HEK293T (cell line): ENCODE data around the gene PAM.
"Not testable (repeated sequence)": the region's sequence is repeated elsewhere in the genome, so short reads cannot be mapped to it uniquely, and the experiment has no call there.

ENCODE experiments used
- CTCF ChIA-PET: fragments of 350-600 bp; formaldehyde crosslinking; extraction: SDS; loops from one replicate; lab custom pipeline; 2021; ENCODE audit warnings: antibody characterized with exemption, inconsistent platforms; lab: Yijun Ruan, JAX
- POLR2A ChIA-PET: fragments of 350-600 bp; formaldehyde crosslinking; extraction: SDS; loops from one replicate; lab custom pipeline; 2020; ENCODE audit warnings: antibody characterized with exemption, inconsistent platforms; lab: Yijun Ruan, JAX
- DNase-seq: peaks from one replicate; pipeline ENCODE4 v3.0.0; 2012; ENCODE audit warnings: mixed read lengths; ENCODE audit errors: extremely low spot score
- ARNT ChIP-seq: fragments of 450-650 bp; IDR thresholded peaks from 2 replicates; pipeline ENCODE4 v1.6.1; 2017; ENCODE audit warnings: mild to moderate bottlenecking
- BHLHE40 ChIP-seq: fragments of 450-650 bp; IDR thresholded peaks from 2 replicates; pipeline ENCODE4 v1.6.1; 2016; ENCODE audit warnings: mild to moderate bottlenecking, moderate library complexity, borderline replicate concordance
- CTBP1 ChIP-seq: fragments of 450-650 bp; IDR thresholded peaks from 2 replicates; pipeline ENCODE4 v1.6.1; 2016; ENCODE audit warnings: borderline replicate concordance
- ELF4 ChIP-seq: fragments of 450-650 bp; IDR thresholded peaks from 2 replicates; pipeline ENCODE4 v1.6.1; 2017; ENCODE audit warnings: antibody characterized with exemption
- FOXA1 ChIP-seq: fragments of 450-650 bp; IDR thresholded peaks from 2 replicates; pipeline ENCODE4 v1.6.1; 2016; ENCODE audit warnings: mild to moderate bottlenecking
- FOXK2 ChIP-seq: fragments of 450-650 bp; IDR thresholded peaks from 2 replicates; pipeline ENCODE4 v1.6.1; 2016; ENCODE audit warnings: mild to moderate bottlenecking
- FOXM1 ChIP-seq: fragments of 450-650 bp; IDR thresholded peaks from 2 replicates; pipeline ENCODE4 v1.6.1; 2017; ENCODE audit warnings: mild to moderate bottlenecking, borderline replicate concordance
- HDGF ChIP-seq: fragments of 450-650 bp; IDR thresholded peaks from 2 replicates; pipeline ENCODE4 v1.6.1; 2017; ENCODE audit warnings: antibody characterized with exemption, borderline replicate concordance
- L3MBTL2 ChIP-seq: fragments of 450-650 bp; conservative IDR thresholded peaks from 2 replicates; pipeline ENCODE4 v1.6.1; 2016; ENCODE audit warnings: mild to moderate bottlenecking
- LEF1 ChIP-seq: fragments of 450-650 bp; IDR thresholded peaks from 2 replicates; pipeline ENCODE4 v1.6.1; 2017; ENCODE audit warnings: mild to moderate bottlenecking, borderline replicate concordance
- NFRKB ChIP-seq: fragments of 450-650 bp; IDR thresholded peaks from 2 replicates; pipeline ENCODE4 v1.6.1; 2016; ENCODE audit warnings: mild to moderate bottlenecking, moderate library complexity
- PKNOX1 ChIP-seq: fragments of 450-650 bp; IDR thresholded peaks from 2 replicates; pipeline ENCODE4 v1.6.1; 2016
- SP1 ChIP-seq: fragments of 450-650 bp; IDR thresholded peaks from 2 replicates; pipeline ENCODE4 v1.6.1; 2017
- SUZ12 ChIP-seq: fragments of 450-650 bp; IDR thresholded peaks from 2 replicates; pipeline ENCODE4 v1.6.1; 2016; ENCODE audit warnings: mild to moderate bottlenecking
- TARDBP ChIP-seq: fragments of 450-650 bp; IDR thresholded peaks from 2 replicates; pipeline ENCODE4 v1.6.1; 2016
- ZNF384 ChIP-seq: fragments of 450-650 bp; IDR thresholded peaks from 2 replicates; pipeline ENCODE4 v1.6.1; 2016

PAM gene

DNA sequence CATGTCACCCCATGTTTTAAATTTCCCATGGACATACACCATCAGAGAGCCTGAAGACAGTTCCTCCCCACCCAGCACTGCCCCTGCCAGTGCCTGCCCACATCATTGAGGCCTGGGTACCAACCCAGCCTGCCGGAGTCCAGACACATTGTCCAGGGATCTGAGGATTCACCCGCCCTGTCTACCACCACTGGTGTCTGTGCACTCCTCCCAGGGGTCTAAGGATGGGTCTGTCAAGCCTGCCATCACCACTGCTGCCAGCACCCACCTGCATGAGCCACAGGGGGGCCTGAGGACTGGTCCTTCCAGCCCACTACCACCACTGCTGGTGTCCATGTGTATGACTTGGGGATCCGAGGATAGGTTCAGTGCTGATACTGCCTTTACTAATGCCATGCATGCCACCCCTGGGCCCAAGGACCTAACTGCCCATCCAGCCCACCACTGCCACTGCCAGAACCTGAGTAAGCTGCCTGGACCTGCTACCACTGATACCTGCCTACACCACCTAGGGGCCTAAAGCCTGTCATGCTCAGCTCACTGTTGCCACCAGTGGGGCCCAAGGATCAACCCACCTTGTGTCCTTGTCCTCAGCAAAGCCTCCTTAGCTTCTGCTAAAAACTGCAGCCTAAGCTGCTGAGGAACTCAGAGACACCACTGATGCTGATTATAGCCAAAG, 227.0 kb downstream of the PAM start:
- no peak for DNase-seq
- TF ChIP-seq FOXA1 (no peak), FOXK2 (no peak), ARNT (no peak), FOXM1 (no peak), SUZ12 (no peak), HDGF (no peak), ZNF384 (no peak), TARDBP (no peak), ELF4 (no peak), NFRKB (no peak), PKNOX1 (no peak), SP1 (no peak), L3MBTL2 (no peak), BHLHE40 (no peak), CTBP1 (no peak), LEF1 (no peak)
- POLR2A ChIA-PET: no interaction called here
- CTCF ChIA-PET: no interaction called here

GRCh38 chr5:102986074-102986473, 231.0 kb downstream of the PAM start:
- POLR2A ChIA-PET: no interaction called here
- no peak for DNase-seq
- CTCF ChIA-PET: no interaction called here
- TF ChIP-seq TARDBP (no peak), HDGF (no peak), FOXK2 (no peak), FOXA1 (no peak), NFRKB (no peak)

GRCh38 chr5:102988459-102988858, 233.4 kb downstream of the PAM start:
- TF ChIP-seq SP1 (no peak), FOXA1 (no peak), CTBP1 (no peak)
- POLR2A ChIA-PET: no interaction called here

DNA sequence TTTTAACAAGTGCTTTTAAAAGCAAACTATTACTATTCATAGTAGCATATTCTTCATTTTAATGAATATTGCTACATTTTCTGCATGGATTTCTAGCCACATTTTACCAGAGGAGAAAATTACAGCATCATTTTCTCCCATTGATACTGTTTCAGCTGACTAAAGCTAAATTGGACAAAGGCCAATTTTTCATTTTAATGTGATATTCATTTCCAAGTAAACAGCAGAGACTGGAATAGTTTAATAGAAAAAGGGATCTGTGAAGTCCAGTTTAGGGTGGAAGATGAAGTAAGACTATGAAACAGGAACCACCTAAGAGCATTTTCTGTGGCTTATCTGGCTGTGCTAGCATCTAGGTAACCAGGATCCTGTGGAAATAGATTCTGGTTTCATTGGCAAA, 236.7 kb downstream of the PAM start:
- CTCF ChIA-PET: no interaction called here
- POLR2A ChIA-PET: no interaction called here
- no peak for TF ChIP-seq ARNT
- TF ChIP-seq CTBP1: no peak
- TF ChIP-seq ELF4: no peak
- no peak for TF ChIP-seq SP1
- TF ChIP-seq HDGF: no peak
- TF ChIP-seq ZNF384: no peak
- TF ChIP-seq PKNOX1: no peak
- TF ChIP-seq NFRKB: no peak
- TF ChIP-seq BHLHE40: no peak
- no peak for TF ChIP-seq FOXM1
- TF ChIP-seq FOXK2: no peak
- no peak for TF ChIP-seq LEF1
- no peak for DNase-seq

More at GRCh38 chr5:102988459-102988858, 233.4 kb downstream of the PAM start:
- CTCF ChIA-PET: no interaction called here
- DNase-seq: no peak

- ChIA-PET POLR2A (no interaction called here), CTCF (no interaction called here)
- TF ChIP-seq SUZ12: no peak
- TF ChIP-seq HDGF: no peak
- TF ChIP-seq L3MBTL2: no peak
- TF ChIP-seq LEF1: no peak
- no peak for TF ChIP-seq TARDBP
- DNase-seq: no peak
Observed at GRCh38 chr5:102996011-102996575, 241.0 kb downstream of the PAM start.

DNA sequence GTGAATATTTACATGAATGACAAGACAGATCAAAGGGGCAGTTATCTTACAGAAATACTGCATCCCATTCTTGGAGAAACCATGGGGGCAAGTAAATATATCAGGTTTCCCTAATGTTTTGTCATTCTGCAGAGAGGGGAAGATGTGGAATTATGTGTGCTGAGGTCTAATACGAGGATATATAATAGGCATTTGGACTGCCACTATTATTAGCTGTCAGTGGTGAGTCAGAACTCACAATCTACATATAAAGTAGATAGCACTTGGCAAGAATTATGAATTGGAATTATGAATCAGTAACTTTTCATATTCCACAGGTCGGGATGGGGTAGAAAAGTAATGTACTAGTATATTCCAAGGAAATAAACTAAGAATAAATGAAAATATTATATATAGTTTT, 243.1 kb downstream of the PAM start:
- DNase-seq: no peak
- CTCF ChIA-PET: no interaction called here
- TF ChIP-seq L3MBTL2 (no peak), SP1 (no peak), ELF4 (no peak), ARNT (no peak), TARDBP (no peak)
- POLR2A ChIA-PET: no interaction called here

GRCh38 chr5:102999191-102999590, 244.1 kb downstream of the PAM start:
- ChIA-PET POLR2A (no interaction called here), CTCF (interaction anchor here (0.6 kb wide), 1 partner anchor 1082 kb away, joined by 3 read pairs; no protein-coding TSS in a partner anchor)
- TF ChIP-seq SUZ12: no peak
- TF ChIP-seq CTBP1: no peak
- TF ChIP-seq BHLHE40: no peak
- no peak for TF ChIP-seq LEF1
- TF ChIP-seq FOXM1: no peak
- no peak for TF ChIP-seq FOXA1
- no peak for TF ChIP-seq NFRKB
- TF ChIP-seq TARDBP: no peak
- no peak for TF ChIP-seq ELF4
- no peak for TF ChIP-seq SP1
- TF ChIP-seq FOXK2: no peak
- no peak for TF ChIP-seq L3MBTL2
- no peak for TF ChIP-seq ZNF384
- TF ChIP-seq PKNOX1: no peak
- no peak for TF ChIP-seq ARNT
- TF ChIP-seq HDGF: no peak
- DNase-seq: no peak

DNA sequence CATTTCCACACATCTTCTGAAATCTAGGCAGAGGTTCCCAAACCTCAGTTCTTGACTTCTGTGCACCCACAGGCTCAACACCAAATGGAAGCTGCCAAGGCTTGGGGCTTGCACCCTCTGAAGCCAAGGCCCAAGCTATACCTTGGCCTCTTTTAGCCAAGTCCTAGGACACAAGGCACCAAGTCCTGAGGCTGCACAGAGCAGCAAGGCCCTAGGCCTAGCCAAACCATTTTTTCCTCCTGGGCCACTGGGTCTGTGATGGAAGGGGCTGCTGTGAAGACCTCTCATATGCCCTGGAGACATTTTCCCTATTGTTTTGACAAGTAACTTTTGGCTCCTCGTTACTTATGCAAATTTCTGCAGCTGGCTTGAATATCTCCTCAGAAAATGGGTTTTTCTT, 244.5 kb downstream of the PAM start:
- POLR2A ChIA-PET, DNase-seq: not testable (repeated sequence)
- CTCF ChIA-PET: interaction anchor here (0.6 kb wide), 1 partner anchor 1083 kb away, joined by 3 read pairs; no protein-coding TSS in a partner anchor
